Glutamatergic neuron (in vitro differentiated cells): ENCODE data around the gene TMEM108. TPM values are rescaled to one million over a fixed set of nuclear protein-coding genes. Genes with fewer than 3 reads are reported as not detected.

Experiments
- DNase-seq: peaks from one replicate; pipeline ENCODE4 v3.0.0; 2022
- H3K27ac Mint-ChIP-seq: one replicate; pipeline ENCODE4 v1.8.0; 2020; ENCODE audit warnings: mild to moderate bottlenecking, mixed read lengths, inconsistent platforms; ENCODE audit not compliant: unreplicated experiment
- H3K27me3 Mint-ChIP-seq: one replicate; pipeline ENCODE4 v1.8.0; 2020; ENCODE audit warnings: mild to moderate bottlenecking, moderate library complexity, mixed read lengths, inconsistent platforms; ENCODE audit not compliant: unreplicated experiment
- H3K36me3 Mint-ChIP-seq: one replicate; pipeline ENCODE4 v1.8.0; 2020; ENCODE audit warnings: mild to moderate bottlenecking, mixed read lengths, inconsistent platforms; ENCODE audit not compliant: unreplicated experiment
- H3K4me1 Mint-ChIP-seq: one replicate; pipeline ENCODE4 v1.8.0; 2020; ENCODE audit warnings: mild to moderate bottlenecking, low read depth, mixed read lengths, inconsistent platforms; ENCODE audit not compliant: unreplicated experiment
- H3K4me3 Mint-ChIP-seq: one replicate; pipeline ENCODE4 v1.8.0; 2020; ENCODE audit warnings: mild to moderate bottlenecking, mixed read lengths, inconsistent platforms; ENCODE audit not compliant: unreplicated experiment
- H3K9me3 Mint-ChIP-seq: one replicate; pipeline ENCODE4 v1.8.0; 2020; ENCODE audit warnings: mild to moderate bottlenecking, moderate library complexity, mixed read lengths, inconsistent platforms; ENCODE audit not compliant: unreplicated experiment
- total RNA-seq: library from RNA; stranded (reverse); fragmentation: NEBNext Ultra II Directional; extraction: Animal tissue kit (Norgen Biotek cat#: 25700); gene quantifications from one replicate; pipeline ENCODE4 v1.2.1, GENCODE V29; 2021; ENCODE audit not compliant: unreplicated experiment
- TF ChIP-seq, protein P1 (sequence below): fragments of 200-600 bp; sonication (generic); IDR thresholded peaks from one replicate; pipeline ENCODE4 v1.5.0; 2021; ENCODE audit not compliant: partially characterized antibody, unreplicated experiment

Gene TMEM108
- total RNA-seq, 1 donor from 2014 or later: 9.0 TPM

DNA sequence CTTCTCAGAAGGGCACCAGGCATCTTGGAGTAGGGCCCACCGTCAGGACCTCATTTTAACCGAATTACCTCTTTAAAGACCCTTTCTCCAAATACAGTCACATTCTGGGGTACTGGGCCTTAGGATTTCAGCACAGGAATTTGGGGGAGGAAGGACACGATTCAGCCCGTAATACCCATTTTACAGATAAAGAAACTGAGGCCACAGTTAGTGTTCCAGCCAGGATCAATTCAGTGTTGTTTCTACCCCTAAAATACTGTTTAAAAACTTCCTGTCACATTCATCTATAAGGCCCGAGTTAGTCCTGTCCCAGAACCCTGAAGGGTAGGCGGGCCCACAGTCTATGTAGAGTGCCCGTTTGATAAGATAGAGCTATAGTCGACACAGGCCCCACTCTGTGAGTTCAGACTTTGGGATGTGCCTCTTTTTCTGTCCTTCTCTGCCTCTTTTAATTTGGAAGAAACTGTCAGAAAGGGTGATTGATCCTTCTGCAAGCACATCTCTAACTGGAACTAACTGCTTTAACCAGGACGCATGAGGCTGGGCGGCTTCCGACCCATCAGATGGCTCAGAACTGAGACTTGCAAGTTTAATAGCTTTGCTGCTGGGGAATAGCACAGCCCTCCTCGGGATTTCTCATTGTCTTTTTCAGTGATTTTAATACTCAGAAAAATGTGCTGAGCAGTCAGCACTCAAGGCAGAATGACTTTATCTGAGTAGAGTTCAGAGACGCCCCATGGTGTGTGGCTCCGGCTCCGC, 381.1 kb downstream of the TMEM108 start:
- no peak for DNase-seq
- Mint-ChIP-seq H3K4me3 (no peak overlapping the region), H3K9me3 (peaks cover 4% of the 10 kb centered on the region), H3K27ac (no peak overlapping the region), H3K27me3 (peaks cover 6% of the 10 kb centered on the region), H3K4me1 (no peaks in the 10 kb centered on the region), H3K36me3 (no peaks in the 10 kb centered on the region)
- TF ChIP-seq, protein P1, sequence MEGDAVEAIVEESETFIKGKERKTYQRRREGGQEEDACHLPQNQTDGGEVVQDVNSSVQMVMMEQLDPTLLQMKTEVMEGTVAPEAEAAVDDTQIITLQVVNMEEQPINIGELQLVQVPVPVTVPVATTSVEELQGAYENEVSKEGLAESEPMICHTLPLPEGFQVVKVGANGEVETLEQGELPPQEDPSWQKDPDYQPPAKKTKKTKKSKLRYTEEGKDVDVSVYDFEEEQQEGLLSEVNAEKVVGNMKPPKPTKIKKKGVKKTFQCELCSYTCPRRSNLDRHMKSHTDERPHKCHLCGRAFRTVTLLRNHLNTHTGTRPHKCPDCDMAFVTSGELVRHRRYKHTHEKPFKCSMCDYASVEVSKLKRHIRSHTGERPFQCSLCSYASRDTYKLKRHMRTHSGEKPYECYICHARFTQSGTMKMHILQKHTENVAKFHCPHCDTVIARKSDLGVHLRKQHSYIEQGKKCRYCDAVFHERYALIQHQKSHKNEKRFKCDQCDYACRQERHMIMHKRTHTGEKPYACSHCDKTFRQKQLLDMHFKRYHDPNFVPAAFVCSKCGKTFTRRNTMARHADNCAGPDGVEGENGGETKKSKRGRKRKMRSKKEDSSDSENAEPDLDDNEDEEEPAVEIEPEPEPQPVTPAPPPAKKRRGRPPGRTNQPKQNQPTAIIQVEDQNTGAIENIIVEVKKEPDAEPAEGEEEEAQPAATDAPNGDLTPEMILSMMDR: no peak

DNA sequence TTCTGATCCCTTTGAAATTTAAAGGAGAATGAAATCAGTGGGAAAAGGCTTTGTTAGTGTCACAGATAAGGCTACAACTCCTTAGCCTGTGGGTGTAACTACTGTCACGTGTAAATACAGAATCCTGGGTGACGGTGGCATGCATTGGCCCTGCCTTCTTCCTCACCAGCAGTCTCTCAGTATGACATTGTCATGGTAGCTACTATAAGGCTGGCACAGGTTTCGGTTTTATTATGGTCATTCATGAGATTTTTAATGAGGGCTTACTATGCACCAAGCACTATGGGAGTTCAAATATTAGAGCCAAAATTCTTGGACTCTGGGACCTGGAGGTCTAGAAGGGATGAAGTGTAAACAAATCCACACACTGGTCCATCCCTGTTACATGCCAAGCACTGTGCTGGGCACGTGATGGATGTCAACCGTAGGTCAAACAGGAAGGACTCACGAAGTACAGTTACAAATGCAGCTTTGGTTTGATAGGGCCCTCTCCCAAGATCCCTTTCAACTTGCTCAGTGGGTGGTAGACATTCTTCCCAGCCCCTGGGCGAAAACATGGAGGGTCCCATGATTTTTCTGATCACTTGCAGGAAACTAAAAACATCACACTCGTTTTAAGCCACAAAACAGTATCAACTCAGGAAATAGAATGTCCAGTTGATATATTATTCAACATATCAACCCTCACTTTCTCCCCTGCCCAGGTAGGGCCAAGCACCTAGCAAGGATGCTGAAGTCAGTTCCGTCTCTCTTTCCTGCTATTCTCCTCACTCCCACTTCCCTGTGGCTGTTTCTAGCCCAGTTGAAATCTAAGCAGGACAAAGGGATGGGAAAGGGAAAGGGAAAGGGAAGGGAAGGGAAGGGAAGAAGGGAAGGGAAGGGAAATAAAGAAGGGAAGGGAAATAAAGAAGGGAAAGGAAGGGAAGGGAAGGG, 387.0 kb downstream of the TMEM108 start:
- TF ChIP-seq, protein P1: no peak
- Mint-ChIP-seq H3K4me1 (no peaks in the 10 kb centered on the region), H3K27me3 (no peaks in the 10 kb centered on the region), H3K4me3 (no peak overlapping the region), H3K36me3 (no peaks in the 10 kb centered on the region), H3K27ac (no peak overlapping the region), H3K9me3 (no peaks in the 10 kb centered on the region)
- no peak for DNase-seq

DNA sequence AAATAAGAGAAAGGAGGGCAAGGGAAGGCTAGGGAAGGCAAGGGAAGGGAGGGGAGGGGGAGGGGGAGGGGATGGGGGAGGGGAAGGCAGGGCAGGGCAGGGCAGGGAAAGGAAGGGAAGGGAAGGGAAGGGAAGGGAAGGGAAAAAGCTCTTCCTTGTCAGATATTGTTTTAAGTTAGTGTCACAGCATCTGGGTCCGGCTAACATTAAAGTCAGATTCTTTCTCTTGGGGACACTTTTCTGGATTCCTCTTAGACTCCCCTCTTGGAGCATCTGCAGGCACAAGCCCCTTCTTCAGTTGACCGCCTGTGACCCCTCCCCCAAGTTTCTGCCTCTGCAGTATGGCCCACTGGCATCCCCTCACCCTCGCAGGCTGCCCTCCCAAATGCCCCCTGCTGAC, 387.7 kb downstream of the TMEM108 start:
- H3K27me3 Mint-ChIP-seq: no peaks in the 10 kb centered on the region
- TF ChIP-seq, protein P1: no peak
- H3K36me3 Mint-ChIP-seq: no peaks in the 10 kb centered on the region
- no peaks in the 10 kb centered on the region for H3K4me1 Mint-ChIP-seq
- no peak overlapping the region for H3K4me3 Mint-ChIP-seq
- no peaks in the 10 kb centered on the region for H3K9me3 Mint-ChIP-seq
- no peak for DNase-seq
- no peak overlapping the region for H3K27ac Mint-ChIP-seq

GRCh38 chr3:133426721-133427120, 388.5 kb downstream of the TMEM108 start:
- Mint-ChIP-seq H3K27ac (no peak overlapping the region), H3K36me3 (no peaks in the 10 kb centered on the region), H3K27me3 (no peaks in the 10 kb centered on the region), H3K4me3 (no peak overlapping the region), H3K9me3 (no peaks in the 10 kb centered on the region), H3K4me1 (no peaks in the 10 kb centered on the region)
- TF ChIP-seq, protein P1: no peak
- no peak for DNase-seq
